GM18499 (cell line): Measurements from ENCODE around the gene HSD17B11.
A peak's percentile ranks its signal among the peaks of the same experiment; 100 is the strongest.
"Not testable (repeated sequence)": the region's sequence is repeated elsewhere in the genome, so short reads cannot be mapped to it uniquely, and the experiment has no call there.

Source experiments
- ATAC-seq: cut with Tn5 transposase; IDR thresholded peaks from one replicate; pipeline ENCODE4 v1.9.1; 2021; ENCODE audit warnings: moderate number of reproducible peaks; ENCODE audit not compliant: insufficient read depth, unreplicated experiment

Gene HSD17B11

DNA sequence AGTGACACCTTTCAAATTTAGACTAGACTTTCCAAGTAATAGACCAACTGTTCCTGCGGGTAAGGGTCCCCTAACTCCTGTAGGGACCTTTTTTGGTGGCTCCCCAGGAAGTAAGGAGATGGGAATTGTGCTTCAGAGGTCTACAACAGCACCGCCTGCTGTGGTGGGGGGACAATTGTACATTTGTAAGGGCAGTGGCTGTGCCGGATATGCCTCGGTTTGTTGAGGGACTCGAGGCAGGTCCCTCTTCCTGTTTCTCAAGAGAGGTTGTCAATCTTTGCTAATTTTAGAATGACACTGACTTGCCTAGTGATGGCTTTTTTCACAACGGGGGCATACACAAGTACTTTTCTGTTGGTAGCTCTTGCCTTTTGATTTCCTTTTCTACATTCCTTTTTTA, 15.5 kb upstream of the HSD17B11 start:
- no peak for ATAC-seq

DNA sequence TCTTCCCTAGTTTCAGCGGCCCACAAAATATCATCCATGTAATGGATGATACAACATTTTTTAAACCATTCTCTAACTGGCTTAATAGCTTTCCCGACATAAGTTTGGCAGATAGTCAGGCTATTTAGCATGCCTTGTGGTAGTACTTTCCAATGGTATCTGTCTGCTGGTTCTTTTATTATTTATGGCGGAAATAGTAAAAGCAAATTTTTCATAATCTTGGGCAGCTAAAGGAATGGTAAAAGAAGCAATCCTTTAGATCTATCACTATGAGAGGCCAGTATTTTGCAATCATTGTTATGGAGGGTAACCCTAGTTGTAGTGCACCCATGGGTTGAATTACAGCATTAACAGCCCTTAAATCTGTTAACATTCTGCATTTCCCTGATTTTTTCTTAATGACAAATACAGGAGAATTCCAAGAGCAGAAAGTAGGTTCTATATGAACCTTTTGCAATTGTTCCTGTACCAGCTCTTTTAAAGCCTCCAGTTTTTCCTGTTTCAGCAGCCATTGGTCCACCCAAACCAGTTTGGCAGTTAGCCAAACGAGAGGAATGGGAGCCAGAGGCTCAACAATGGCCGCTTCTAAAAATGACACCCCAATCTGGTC, 14.3 kb upstream of the HSD17B11 start:
- no peak for ATAC-seq

DNA sequence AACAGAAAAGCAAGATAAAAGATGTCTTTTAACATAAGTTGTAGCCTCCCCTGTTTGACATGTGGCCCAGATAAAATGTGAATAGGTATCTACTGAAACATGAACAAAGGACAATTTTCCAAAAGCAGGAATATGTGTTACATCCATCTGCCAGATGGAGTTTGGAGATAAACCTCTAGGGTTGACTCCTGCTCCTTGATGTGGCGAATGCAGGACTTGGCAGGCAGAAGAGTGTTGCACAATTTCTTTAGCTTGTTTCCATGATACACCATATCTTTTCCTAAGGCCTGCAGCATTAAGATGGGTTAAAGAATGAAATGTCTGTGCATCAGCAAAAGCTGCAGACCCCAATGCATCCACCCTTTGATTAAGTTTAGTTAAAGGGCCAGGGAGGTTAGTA, 12.7 kb upstream of the HSD17B11 start:
- ATAC-seq = not testable (repeated sequence)

DNA sequence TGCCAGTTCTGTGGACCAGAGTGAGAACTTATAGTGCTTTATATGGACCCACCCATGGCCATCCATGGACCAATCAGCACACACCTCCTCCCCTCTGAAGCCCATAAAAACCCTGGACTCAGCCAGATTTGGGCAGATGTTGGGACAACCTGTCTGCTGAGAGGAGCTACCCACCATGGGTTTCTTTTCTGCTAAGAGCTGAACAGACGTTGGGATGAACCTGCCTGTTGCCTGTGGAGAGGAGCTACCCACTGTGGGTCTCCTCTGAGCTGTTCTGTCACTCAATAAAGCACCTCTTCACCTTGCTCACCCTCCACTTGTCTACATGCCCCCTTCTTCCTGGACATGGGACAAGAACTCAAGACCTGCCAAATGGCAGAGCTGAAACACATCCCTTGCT, 9.0 kb upstream of the HSD17B11 start:
- ATAC-seq = no peak

DNA sequence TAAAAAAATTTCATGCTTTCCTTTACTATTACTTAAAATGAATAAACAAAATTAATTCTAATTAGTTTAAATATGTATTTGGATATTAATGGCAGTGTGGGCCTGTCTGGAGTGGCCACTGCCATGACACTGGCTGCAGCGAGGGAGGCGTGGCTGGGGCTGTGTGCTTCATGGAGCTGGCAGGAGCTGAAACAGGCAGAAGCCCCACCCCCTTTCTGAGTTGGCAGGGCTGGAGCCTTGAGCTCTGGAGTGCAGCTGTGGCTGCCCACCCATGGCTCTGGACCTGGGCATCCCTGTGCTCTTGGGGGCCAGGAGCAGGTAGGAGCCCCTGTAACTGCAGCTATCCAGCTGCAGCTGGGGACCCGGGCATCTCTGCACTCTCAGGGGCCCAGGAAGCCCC, 8.2 kb upstream of the HSD17B11 start:
- ATAC-seq = no peak

DNA sequence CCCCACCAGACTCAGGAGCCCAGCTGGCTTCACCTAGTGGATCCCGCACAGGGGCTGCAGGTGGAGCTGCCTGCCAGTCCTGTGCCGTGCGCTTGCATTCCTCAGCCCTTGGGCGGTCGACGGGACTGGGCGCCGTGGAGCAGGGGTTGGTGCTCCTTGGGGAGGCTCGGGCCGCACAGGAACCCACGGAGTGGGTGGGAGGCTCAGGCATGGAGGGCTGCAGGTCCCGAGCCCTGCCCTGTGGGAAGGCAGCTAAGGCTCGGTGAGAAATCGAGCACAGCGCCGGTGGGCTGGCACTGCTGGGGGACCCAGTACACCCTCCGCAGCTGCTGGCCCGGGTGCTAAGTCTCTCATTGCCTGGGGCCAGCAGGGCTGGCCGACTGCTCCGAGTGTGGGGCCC, 4.9 kb upstream of the HSD17B11 start:
- ATAC-seq = not testable (repeated sequence)

DNA sequence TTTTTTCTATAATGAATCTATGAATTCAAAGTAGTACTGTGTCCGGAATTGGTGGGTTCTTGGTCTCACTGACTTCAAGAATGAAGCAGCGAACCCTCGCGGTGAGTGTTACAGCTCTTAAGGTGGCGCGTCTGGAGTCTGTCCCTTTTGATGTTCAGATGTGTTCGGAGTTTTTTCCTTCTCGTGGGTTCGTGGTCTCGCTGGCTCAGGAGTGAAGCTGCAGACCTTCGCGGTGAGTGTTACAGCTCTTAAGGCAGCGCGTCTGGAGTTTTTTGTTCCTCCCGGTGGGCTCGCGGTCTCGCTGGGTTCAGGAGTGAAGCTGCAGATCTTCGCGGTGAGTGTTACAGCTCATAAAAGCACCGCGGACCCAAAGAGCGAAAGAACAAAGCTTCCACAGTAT, 4.1 kb upstream of the HSD17B11 start:
- not testable (repeated sequence) for ATAC-seq

DNA sequence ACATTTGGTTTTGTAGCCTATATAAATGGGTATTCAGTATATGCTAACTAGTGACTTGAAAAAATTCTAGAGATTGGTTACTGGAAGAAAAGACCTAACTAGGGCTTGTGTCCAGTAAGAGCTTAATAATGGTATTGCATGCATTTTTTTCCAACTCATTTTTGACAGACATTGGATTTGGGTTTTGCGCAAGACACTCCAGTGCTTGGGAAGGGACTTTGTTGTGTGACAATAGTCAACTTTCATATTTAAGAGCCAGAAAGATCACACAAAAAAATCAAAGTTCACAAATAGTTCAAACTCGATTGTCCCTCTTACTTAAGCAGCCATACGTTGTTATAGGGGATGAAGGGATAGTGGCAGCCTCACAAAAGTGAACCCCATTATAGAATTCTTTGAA, 1.2 kb upstream of the HSD17B11 start:
- ATAC-seq = no peak

DNA sequence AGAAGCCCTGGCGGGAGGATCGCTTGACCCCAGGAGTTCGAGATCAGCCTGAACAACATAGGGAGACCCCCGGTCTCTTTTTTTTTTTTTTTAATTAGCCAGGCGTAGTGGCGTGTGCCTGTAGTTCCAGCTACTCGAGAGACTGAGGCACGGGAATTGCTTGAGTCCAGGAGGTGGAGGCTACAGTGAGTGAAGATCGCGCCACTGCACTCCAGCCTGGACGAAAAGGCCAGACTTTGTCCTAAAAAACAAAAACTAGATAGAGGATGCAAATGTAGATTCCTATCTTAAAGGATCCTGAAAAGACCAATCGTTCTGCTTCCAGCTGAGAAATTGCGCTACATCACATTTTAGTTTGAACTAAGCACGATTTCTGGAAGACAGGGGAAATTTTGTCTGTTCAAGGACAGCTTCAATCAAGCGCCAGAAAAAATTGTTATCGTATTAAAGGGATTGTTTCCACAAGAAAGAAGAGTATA, 627 bp upstream of the HSD17B11 start:
- peak; percentile 2 for ATAC-seq

DNA sequence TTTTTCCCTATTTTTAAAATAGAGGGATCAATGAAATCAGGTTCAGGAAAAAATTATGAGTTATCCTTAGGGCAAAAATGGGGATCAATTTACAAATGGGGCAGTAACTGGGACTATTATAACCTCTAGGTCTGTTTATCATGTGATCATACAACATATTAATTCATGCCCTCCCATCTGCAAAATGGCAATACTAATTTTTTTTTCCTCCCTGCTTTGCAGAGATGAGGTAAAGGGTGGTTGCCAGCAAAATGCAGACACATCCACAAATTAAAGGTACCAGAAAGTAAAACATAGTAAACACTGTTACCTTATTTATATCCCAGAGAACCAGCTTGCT, 467 bp downstream of the HSD17B11 start:
- no peak for ATAC-seq

DNA sequence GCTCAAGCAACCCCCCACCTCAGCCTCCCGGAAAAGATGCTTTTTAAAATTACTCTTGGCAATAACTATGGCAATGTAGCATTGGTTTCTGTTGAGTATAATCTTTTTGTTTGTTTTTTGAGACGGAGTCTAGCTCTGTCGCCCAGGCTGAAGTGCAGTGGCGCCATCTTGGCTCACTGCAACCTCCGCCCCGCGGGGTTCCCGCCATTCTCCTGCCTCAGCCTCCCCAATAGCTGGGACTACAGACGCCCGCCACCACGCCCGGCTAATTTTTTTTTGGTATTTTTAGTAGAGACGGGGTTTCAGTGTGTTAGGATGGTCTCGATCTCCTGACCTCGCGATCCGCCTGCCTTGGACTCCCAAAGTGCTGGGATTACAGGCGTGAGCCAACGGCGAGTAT, 933 bp downstream of the HSD17B11 start:
- not testable (repeated sequence) for ATAC-seq

DNA sequence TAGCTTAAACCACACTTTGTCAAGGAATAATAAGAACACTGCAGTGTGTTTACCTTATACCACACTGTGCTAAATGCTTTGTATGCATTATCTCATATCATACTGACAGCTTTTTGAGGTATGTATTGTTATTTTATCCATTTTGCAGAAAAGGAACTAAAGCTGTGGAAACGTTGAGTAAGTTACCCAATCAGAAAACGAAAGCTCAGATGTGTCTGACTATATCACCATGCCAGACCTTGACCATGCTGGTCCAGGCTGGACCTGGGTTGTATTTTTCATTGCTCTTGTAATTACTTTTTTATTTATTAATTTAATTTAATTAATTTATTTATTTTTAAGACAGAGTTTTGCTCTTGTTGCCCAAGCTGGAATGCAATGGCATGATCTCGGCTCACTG, 2.1 kb downstream of the HSD17B11 start:
- ATAC-seq = no peak

DNA sequence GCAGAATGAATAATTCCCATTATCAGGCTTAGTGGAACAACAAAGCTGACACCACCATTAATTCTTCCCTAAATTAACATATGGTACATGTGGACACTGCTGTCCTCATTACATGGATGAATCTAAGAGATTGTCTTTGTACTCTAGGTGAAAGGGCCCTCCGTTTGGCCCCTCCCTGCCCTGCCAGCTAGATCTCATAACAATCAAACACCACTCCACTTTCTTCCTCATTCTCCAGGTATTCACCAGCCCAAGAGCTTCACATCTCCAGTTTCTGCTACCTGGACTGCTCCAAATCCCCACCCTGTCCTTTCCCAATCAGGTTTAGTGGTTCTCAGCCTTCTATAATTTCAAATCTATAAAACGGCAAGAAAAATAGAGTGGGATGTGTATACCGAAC, 3.8 kb downstream of the HSD17B11 start:
- ATAC-seq = no peak

DNA sequence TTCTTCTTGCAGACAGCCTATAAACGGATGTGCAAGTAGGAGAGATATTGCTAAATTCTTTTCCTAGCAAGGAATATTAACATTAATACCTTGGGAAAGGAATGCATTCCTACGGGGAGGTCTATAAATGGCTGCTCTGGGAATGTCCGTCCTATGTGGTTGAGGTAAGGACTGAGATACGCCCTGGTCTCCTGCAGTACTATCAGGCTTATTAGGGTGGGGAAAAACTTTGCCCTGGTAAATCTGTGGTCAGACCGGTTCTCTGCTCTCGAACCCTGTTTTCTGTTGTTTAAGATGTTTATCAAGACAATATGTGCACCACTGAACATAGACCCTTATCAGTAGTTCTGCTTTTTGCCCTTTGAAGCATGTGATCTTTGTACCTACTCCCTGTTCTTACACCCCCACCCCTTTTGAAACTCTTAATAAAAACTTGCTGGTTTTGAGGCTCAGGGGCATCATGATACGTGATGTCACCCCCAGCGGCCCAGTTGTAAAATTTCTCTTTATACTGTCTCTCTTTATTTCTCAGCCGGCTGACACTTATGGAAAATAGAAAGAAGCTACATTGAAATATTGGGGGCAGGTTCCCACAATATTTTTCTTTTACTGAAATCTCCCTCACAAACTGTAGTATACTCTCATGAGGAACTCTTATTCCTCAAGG, 6.4 kb downstream of the HSD17B11 start:
- ATAC-seq = not testable (repeated sequence)

DNA sequence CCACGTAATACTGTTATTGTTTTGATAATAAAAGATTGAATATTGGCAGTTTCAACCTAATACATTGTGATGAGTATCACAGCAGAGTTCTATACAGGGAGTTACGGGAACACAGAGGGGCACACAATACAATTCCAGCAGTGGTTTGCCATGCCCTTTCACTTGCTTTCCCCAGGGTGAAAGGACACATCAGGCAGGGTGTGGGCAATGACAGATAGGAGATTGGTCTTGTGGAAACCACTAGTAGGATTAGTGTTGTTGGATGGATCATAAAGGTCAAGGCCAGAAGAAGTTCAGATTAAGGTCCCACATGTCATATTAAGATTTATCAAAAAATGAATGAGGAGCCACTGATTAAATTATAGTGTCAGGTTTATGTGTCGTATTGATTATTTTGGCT, 8.1 kb downstream of the HSD17B11 start:
- no peak for ATAC-seq

DNA sequence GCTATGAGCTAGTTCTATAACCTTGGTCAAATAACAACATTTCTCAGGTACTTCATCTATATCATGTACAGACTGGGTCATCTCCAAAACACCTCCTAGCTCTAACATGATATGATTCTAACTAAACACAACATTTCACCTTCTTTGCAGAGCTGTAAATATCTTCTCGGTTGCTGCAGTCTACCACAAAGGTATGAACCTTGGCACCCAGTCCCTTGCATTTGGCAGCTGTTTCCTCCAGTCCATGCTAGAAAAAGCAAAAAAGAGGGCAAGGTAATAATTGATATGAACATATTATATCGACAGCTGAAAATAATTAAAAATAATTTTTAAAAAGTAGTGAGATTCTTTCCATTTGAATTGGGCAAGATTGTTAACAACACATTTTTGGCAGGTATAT, 8.9 kb downstream of the HSD17B11 start:
- no peak for ATAC-seq

DNA sequence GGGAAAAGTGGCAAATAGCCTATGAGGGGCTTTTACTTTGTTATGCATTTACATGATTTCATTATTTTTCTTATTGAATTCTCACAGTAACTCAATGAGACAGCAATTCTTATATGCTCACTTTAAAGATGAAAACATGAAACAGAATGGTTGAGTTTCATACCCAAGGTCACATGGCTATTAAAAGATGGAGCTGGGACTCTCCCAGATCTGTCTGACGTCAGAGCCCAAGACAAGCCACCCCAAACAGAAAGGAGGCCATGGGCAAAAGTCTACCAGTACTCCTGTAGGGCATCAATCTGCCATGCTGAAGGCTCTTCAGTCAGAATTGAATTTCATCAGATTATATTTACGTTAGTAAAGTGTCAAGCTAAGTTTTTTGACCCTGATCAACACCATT, 13.2 kb downstream of the HSD17B11 start:
- ATAC-seq = no peak

DNA sequence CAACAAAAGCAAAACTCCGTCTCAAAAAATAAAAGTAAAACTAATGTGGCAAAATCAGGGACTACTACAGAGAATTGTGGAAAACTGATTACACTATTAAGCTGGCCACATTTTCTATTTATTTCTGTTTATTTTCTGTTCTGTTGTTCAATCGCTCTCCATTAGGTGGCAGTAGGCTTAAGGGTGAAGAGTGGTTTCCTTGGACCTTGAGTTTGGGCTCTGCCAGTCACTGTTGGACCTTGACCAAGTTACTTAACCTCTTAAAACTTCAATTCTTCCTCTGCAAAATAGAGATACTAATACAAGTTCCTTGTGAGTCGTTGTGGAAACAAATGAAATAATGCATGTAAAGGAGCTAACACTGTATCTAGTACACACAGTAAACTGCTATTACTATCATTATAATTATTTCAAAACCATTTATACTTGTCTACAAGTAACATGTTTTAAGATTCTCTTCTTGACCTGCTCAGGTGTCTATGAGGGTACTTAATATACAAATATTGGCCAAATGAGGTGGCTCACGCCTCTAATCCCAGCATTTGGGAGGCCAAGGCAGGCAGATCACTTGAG, 15.2 kb downstream of the HSD17B11 start:
- no peak for ATAC-seq

DNA sequence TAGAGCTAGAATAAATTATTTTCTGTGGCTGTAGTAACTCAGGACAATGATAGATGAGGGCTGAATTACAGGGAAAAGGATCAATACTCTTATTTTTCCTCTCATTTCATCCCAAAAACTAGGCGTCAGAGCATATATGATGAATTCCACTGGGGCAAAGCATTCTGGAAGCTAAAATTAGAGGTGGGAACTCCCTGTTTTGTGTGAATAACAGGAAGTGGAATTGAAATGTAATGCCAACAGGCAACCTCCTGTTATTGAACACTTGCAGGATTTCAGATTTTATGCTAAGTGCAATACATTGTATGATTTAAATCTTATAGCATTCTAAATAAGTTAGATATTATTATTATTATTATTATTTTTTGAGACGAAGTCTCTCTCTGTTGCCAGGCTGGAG, 20.9 kb downstream of the HSD17B11 start:
- no peak for ATAC-seq

DNA sequence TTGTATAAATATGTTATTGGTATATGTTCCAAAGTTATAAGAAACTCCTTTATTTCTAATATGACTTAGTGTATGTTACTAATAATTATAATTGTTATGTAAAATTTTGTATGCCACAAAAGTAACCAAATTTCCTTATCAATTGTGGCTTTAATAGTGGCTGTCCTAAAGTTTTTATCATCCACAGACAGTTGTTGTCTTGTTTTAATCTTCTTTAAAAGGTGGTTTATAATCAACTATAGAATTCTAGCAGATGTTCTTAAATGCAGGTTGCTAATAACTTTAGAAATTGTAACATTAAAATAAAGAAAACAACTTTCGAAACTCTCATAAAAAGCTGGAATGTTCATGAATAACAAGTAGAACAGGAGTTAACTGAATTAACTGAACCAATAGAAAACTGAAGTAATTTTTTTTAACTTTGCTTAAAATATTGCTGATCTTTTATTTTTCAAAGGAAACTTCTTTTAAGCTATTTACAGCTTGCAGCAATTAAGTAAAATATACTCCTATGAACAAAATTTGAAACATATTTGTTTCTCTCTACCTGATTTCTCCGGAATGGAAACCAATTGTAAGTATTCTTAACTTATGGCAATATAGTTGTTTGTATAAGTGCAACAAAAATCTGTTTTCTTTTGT, 24.3 kb downstream of the HSD17B11 start:
- ATAC-seq = no peak

DNA sequence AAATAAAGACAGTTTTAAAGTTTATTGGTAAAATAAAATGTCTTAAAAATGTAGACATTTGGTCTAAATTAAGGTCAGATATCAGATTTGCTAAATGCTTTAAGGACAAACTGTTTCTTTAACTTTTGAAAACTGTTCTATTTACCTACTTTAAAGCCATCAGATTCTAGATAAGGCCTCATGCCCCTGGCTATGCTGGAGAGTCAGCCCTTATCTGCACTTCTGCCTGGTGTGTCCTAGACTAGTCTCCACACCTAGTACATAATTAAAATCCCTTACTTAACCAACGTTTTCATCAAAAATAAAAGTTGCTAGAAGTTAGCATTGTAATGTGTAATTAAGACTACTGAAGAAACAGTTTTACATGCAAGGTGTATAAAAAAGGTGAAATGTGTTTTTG, 25.6 kb downstream of the HSD17B11 start:
- ATAC-seq = no peak

DNA sequence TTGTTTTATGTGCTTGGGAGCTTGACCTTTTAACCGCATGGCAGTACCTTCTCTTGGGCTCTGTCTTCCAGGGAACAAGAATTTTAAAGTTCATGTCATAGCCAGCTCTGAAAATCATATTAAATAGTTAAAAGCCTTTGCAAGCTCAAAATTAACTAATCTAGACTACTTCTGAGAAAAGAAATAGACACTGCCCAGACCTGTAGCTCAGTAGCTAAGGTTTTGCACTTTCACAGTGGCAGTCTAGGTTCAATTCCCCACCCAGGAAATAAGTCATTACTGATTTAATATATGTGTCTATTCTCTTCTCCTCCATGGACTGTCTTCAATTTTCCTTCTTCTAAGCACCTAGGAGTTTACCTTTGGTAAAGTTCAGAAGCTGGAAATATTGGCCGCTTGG, 27.4 kb downstream of the HSD17B11 start:
- ATAC-seq = no peak
